Measurements from ENCODE around the gene ITIH5.
"Not testable (repeated sequence)": the region's sequence is repeated elsewhere in the genome, so short reads cannot be mapped to it uniquely, and the experiment has no call there.

ITIH5 gene

DNA sequence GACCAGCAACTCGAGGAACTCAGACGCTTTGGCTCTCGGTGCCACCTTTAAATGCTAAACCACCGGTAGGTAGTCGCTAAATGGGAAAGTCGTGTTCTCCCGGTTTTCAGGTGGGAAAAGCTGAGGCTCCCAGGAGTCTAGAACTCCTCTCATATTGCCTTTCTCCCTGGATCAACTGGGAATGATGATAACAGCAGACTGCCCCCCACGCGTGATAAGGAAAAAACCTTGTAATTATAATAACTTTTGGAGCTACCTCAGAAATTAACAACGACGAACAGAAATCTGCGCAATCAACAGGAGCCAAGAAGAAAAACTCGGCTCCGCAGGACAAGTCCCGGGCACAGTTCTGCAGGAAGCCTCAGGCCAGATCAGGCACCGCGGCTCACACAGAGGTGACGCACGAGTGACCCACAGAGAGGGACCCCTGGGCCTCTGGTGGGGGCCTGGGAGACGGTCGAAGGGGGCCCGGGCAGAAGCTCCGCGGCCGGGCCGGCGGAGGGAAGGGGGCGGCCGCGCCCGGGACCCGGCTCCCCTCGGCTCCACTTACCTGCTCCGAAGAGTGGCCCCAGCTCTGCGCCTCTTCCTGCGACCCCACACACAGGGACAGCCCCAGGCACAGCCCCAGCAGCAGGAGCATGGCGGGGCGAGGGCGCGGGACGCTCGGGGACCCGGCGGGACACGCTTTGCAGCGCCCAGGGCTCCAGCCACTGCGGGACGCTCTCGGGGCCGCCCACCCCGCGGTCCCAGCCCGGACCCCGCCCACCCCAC lies at the start of gene ITIH5:
Gene ITIH5, minus strand, starts transcription at position 714 of the 771 bp plus-strand sequence. Its CDS starts 74 bp downstream, at position 640.
- no peak for DNase-seq

GRCh38 chr10:7715515-7715914 lies 48.7 kb upstream of the ITIH5 start:
- no peak for DNase-seq

- not testable (repeated sequence) for DNase-seq
Measured at GRCh38 chr10:7711075-7711474, 44.3 kb upstream of the ITIH5 start.

- DNase-seq: no peak
Measured at GRCh38 chr10:7710446-7710845, 43.7 kb upstream of the ITIH5 start.

DNA sequence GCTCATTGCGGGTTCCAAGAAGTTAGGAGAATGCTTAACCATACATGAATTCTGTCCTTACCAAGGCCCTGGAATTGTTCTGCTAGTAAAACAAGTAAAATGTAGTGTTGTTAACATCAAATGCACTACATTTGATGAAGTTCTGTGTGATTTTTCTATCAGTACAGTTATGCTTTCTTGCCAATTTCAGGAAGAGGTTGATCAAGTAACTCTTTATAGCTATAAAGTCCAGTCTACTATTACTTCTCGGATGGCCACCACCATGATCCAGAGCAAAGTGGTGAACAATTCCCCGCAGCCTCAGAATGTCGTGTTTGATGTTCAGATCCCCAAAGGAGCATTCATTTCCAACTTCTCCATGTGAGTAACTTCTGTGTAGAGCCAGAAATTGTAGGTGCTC lies 42.1 kb upstream of the ITIH5 start:
- DNase-seq: no peak

GRCh38 chr10:7707858-7708622 lies 41.3 kb upstream of the ITIH5 start:
- DNase-seq: no peak

DNA sequence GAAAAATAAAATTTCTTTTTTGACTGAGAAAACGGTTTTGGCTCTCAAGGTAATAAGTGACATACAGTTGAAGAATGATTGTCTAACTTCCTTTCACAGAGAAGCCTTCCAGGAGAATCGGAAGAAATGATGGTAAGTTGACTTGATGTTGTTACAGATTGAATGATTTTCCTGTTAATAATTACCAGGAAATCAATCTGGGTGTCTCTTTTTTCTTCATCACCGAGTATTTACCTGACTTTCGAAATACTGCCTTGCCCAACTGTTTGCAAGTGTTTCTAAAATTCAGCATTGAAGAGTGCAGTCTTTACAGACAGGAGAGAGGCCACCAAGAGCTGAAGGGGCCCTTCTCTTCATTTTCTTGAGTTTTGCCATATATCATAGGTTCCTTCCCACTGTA lies 40.3 kb upstream of the ITIH5 start:
- DNase-seq: no peak

GRCh38 chr10:7706534-7707073 lies 39.8 kb upstream of the ITIH5 start:
- no peak for DNase-seq

DNA sequence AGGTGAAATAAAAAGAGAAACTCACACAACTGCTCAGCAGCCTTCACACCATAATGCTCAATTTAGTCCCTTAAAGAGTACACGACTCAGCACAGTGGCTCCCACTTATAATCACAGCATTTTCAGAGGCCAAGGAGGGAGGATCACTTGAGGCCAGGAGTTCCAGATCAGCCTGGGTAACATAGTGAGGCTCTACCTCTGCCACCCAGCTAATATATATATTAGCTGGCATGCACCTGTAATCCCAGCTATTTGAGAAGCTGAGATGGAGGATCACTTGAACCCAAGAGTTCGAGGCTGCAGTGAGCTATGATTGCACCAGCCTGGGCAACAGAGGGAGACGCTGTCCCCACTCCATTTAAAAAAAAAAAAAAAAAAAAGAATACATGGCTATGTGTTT lies 38.6 kb upstream of the ITIH5 start:
- no peak for DNase-seq

GRCh38 chr10:7704071-7705016 lies 37.6 kb upstream of the ITIH5 start:
- DNase-seq: no peak

- DNase-seq: no peak
Measured at GRCh38 chr10:7703140-7703539, 36.4 kb upstream of the ITIH5 start, which contains the start of gene ITIH2. TSS of gene ITIH2 (plus strand) at chr10:7703316. CDS start at chr10:7703435, 119 bp downstream.

DNA sequence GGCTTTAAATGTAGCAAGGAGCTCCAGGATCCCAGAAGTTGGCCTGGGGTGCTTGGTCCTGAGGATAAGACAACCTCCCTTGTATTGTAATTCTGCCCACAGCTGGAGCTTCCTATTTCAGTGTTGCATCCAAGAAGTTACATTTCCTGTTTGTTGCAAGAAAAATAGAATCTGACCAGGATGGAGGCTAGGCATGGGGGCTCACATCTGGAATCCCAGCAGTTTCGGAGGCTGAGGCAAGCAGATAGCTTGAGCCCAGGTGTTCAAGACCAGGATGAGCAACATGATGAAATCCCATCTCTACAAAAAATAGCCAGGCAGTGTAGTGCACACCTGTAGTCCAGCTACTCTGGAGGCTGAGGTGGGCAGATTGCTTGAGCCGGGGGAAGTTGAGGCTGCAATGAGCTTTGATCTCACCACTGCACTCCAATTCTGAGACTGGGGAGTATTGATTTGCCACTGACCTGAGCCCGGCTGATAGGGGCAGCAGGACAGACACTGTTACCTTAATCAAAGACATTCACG lies 35.6 kb upstream of the ITIH5 start:
- DNase-seq: no peak

DNA sequence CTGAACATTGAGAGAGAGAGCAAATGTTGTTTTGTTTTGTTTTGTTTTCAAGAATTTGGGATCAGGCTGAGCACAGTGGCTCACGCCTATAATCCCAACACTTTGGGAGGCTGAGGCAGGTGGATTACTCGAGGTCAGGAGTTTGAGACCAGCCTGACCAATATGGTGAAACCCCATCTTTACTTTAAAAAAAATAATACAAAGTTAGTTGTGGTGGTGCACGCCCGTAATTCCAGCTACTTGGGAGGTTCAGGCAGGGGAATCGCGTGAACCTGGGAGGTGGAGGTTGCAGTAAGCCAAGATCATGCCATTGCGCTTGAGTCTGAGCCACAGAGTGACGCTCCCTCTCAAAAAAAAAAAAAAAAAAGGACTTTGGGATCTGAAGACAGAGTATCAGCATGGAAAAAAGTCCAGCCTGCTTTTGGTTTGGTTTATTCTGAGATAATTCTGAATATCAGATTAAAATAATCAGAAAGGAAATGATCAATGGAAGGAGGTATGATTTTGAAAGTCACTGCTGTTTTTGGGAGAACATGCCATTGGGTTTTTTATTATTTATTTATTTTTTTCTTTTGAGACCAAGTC lies 34.5 kb upstream of the ITIH5 start:
- DNase-seq: no peak

DNA sequence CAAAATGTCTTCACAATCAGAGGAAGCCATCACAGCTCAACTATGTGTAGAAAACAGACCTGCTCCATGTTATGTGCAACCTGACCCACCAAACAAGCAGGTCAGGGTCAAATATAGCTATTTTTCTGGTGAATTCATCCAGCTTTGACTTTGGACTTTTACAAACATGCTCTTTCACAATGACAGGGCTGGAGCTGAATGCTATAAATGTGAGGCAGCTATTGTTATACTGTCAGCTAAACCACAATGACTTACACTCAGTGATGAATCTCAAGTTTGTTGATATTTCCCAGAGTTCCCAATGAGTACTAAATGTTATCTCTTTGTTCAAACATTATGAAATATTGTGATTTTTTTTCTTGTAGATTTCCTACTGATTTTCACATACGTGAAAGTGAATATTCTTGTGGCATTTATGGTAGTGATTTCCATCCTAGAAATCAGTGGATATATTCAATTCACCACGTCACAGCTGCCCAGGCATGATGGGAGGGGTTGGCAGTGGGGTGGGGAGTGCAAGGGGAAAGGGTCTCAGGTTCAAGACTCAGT lies 33.9 kb upstream of the ITIH5 start:
- DNase-seq: no peak

DNA sequence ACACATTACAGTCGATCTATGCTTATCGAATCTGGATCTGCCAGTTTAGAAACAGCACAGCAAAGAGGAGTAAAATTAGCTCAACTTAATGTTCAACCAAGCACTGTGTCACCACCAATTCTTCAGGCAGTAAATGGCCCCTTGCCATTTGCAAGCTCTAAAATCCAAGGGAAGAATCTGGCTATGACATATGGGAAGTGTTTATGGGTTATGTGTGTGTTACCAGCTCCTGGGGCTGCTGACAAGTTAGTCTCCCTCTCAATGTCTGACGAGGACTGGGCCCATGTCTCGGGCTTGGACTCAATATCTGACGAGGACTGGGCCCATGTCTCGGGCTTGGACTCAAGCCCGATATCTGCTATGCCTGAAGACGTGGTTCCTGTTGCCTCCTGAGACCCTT lies 30.7 kb upstream of the ITIH5 start:
- DNase-seq: no peak

DNA sequence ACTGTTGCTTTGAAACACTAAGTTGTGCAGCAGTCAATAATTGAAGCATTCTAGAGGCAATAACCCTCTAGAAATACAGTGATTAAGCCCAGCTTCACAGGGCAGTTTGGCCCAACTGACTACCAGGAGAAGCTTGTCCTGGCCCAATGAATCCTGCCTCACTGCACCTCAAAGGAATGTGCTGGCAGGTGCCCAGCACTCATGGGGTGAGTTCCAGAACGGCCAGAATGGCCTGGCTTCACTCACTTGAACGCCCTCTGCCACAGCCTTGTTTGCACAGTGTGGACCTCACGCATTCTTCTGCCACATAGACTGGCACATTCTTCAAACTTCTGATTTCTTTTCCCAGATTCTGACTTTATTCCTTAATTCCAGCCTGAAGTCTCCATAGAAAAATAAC lies 29.8 kb upstream of the ITIH5 start:
- DNase-seq: no peak

- DNase-seq: not testable (repeated sequence)
Measured at GRCh38 chr10:7693194-7693593, 26.4 kb upstream of the ITIH5 start.

DNA sequence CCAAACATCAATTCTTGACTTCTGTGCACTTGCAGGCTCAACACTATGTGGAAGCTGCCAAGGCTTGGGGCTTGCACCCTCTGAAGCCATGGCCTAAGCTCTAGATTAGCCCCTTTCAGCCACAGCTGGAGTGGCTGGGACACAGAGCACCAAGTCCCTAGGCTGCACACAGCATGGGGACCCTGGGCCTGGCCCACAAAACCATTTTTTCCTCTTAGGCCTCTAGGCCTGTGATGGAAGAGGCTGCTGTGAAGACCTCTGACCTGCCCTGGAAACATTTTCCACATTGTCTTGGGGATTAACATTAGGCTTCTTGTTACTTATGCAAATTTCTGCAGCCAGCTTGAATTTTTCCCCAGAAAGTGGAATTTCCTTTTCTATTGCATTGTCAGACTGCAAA lies 25.6 kb upstream of the ITIH5 start:
- DNase-seq: not testable (repeated sequence)

GRCh38 chr10:7690885-7691597 lies 24.3 kb upstream of the ITIH5 start:
- DNase-seq: not testable (repeated sequence)

DNA sequence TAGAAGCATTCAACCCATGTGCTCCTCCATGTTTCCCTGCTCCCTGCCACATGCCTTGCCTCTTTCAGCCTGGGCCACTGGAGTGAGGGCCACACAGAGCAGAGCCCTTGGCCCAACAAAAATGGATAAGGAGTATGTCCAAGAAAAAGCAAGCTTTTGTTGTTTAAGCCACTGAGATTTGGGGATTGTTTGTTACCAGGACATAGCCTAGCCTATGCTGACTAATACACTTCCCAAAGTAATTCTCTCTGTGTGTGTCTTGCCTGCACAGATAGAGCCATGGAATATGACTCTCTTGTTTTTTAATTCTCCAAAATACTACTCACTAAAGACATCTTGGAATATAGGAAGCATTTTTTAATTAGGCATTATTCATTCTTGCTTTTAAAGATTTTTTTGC lies 22.8 kb upstream of the ITIH5 start:
- DNase-seq: no peak
